NCI-H69 (cell line): ENCODE data around the gene PDSS1.

ENCODE experiments used
- DNase-seq: peaks from one replicate; lab custom pipeline; 2025; lab: John Stamatoyannopoulos, UW

The PDSS1 gene

DNA sequence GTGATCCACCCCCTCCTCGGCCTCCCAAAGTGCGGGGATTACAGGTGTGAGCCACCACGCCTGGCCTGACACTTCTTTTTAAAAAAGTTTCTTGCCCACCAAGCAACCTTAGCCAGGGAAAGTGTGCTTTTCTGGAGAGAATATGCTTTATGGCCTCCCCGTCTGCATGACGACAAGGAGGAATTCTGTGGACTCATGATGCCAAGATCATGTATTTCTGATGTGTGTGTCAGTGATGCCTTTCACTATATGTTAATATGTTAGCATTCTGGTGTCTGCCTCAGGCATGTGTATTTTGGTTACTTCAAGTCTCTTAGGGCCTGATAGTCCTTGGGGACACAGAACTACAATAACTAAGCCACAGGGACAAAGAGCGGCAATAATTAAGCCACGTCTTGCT, 2.1 kb downstream of the PDSS1 start:
- DNase-seq = no peak

DNA sequence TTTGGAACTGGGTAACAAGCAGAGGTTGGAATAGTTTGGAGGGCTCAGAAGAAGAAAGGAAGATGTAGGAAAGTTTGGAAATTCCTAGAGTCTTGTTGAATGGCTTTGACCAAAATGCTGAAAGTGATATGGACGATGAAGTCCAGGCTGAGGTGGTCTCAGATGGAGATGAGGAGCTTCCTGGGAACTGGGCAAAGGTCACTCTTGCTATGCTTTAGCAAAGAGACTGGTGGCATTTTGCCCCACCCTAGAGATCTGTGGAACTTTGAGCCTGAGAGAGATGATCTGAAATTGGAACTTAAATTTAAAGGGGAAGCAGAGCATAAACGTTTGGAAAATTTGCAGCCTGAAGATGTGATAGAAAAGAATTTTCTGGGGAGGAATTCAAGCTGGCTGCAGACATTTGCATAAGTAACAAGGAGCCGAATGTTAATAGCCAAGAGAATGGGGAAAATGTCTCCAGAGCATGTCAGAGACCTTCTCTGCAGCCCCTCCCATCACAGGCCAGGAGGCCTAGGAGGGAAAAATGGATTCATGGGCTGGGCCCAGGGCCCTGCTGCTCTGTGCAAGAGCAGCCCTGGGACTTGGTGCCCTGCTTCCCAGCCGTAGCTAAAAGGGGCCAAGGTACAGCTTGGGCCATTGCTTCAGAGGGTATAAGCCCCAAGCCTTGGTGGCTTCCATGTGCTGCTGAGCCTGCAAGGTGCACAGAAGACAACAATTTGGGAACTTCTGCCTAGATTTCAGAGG, 3.6 kb downstream of the PDSS1 start:
- no peak for DNase-seq

DNA sequence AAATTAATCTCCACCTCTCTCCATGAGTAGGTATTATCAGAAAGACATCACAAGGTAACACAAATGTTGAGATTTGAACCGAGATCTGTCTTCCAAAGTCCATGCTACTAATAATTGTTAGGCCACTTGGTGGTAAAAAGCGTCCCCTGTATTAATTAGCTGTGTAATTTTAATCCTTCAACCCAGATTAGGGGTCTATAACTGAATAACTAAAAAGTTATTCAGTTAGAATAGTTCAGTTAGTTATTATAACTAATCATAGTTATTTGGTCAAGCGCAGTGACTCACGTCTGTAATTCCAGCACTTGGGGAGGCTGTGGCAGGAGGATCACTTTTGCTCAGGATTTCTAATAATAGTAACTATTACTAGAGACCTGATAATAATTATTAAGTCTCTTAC, 5.6 kb downstream of the PDSS1 start:
- no peak for DNase-seq

DNA sequence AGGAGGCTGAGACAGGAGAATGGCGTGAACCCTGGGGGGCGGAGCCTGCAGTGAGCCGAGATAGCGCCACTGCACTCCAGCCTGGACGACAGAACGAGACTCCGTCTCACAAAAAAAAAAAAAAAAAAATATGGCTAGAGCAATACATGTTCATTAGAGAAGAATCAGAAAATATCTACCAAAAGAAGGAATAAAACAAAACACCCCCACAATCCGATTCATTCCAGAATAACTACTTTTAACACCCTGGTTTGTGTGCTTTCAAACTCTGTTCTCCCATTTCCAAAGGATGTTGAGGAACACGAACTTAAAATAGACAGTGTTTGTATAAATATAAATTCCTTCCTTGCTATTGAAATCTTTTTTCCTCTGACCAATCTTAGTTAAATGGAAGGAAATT, 6.5 kb downstream of the PDSS1 start:
- DNase-seq = no peak

DNA sequence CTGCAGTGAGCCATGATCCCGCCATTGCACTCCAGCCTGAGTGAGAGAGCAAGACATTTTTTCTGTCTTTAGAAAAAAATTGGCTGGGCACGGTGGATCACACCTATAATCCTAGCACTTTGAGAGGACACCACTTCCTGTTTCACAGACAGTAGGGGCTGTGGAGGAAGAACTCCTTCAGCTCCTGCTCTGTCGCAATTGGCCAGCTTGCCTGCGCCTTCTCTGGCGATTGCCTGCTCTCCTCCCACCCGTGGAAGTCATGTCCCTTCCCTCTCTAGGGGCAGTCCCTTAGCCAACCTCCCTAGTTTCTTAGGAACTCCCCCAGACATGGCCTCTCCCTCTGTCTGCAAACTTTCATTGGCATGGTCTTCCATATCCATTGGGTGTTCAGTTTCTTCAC, 8.7 kb downstream of the PDSS1 start:
- DNase-seq = no peak

DNA sequence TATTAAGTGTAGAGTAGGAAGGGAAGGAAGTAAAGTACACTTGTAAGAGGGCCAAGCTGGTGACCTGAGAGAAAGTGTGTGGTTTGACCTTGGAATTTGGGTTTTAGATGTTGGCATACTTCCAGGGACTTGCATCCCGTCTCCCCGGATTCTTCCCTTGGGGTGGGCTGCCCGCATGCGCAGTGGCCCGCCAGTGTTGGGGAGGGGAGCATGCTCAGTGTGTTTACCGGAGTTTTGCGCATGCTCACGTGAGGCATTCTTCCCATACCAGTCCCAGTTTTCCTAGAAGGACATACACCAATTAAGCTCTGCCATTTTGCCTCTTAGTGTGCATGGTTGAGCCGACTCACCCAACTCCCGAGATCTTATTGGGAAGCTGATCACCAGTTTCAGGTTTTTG, 9.4 kb downstream of the PDSS1 start:
- DNase-seq = no peak

DNA sequence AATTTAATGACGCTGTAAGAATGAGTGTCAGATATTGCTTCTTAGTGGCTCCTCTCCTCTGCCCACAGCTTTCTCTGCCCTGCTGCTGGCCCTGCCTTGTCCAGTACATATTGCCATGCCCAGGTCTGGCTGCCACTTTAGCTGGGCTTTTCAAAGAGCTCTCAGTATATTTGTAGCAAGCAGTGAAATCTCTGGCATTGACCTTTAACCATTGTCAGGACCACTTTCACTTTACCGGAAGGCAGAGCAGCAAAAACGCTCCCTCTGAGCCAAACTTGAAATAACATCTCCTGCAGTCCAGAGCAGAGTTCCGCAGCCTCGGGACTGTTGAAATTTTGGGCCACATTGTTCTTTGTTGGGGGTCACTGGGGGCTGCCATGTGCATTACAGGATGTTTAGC, 13.8 kb downstream of the PDSS1 start:
- DNase-seq = no peak

DNA sequence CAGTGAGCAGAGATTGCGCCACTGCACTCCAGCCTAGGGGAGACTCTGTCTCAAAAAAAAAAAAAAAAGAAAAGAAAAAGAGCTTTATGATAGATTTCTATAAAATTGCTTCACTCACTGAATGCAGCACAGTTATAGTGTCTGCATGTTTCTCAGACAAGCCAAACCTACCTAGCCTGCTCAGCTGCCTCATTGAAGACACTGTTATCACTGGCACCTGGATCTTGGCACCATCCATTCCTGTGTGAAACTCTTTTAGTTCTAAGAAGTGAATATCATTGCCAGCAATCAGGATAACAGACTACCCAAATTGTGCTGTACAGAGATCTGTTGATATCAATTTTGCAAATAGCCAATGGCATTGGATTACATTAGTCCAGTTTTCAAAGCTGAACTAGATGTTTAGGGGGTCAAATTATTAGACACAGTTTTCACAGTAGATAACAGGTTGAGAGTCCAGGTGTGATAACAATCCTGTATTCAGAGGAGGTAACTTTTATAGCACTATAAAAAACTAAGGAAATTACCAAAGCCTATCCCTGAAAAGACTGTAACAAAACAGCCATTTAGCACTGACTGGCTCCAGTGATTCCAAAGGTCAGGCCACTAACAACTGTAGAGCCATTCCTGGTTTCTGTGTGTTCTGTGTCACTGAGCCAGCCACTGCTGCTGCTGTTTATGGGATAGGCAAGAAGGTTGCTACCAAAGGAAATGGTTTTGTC, 17.1 kb downstream of the PDSS1 start:
- no peak for DNase-seq

DNA sequence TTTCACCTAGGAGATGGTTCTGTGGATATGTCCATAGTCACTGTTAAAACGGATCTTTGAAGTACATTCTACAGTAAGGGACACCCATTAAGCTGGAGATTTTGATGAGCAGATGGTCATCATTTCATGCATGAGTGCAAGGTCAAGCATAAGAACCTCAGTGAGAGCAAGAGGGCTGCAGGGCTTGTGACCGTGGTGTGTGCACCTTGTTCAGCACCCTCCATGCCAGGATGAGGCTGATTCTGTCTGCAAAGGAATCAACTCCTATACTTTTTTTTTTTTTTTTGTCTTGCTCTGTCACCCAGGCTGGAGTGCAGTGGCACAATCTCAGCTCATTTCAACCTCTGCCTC, 17.6 kb downstream of the PDSS1 start:
- DNase-seq = no peak

DNA sequence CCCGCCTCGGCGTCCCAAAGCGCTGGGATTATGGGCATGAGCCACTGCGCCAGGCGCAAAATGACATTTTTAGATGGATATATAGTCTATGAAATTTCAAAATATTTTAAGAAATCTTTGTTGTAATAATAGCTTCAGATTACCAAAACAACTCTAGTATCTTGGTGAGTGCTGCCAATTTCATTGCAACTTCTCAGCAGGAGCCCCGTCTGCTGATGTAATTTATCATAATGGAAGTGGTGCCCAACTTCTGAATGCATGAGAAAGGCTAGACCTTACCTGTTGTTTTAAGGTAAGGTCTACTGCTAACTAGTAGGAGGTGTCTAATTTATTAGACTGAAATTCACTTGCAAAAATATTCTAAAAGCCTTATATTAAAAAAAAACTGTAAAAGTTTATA, 20.0 kb downstream of the PDSS1 start:
- DNase-seq = no peak

DNA sequence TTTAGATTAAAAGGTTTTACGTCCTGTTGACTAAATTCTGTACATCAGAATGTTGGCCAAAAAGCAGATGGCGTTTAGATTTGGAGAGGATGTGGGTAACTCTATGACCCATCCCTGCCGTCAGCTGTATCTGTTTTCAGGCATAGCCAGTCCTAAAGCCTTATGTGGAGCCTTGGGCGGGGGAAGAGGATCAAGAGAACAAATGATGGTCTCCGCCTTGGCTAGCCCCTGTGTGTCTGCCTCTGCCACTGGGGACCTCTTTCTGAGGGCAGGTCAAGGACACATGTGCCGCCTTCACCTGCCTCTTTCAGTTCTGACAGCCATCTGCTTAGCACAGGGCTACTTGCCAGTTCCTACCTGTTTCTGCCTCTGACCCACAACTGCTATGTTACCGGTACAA, 24.1 kb downstream of the PDSS1 start:
- no peak for DNase-seq

DNA sequence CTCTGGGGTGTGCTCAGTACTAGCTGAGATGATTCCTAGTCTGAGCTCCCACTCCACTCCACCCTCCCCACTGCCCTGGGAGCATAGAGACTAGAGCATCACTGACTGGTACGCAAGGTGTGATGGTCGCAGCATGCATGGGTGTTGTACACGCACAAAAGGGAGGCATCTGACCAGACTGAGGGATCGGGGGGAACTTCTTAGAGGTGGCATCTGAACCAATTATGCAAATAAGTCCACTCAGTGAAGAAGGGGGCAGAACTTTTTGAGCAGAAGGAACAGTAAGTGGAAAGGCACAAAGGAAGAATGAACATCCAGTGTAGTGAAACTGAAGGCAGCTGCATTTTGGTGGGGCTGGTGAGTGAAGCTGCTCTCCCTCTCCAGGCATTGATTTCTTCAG, 25.5 kb downstream of the PDSS1 start:
- DNase-seq = no peak

DNA sequence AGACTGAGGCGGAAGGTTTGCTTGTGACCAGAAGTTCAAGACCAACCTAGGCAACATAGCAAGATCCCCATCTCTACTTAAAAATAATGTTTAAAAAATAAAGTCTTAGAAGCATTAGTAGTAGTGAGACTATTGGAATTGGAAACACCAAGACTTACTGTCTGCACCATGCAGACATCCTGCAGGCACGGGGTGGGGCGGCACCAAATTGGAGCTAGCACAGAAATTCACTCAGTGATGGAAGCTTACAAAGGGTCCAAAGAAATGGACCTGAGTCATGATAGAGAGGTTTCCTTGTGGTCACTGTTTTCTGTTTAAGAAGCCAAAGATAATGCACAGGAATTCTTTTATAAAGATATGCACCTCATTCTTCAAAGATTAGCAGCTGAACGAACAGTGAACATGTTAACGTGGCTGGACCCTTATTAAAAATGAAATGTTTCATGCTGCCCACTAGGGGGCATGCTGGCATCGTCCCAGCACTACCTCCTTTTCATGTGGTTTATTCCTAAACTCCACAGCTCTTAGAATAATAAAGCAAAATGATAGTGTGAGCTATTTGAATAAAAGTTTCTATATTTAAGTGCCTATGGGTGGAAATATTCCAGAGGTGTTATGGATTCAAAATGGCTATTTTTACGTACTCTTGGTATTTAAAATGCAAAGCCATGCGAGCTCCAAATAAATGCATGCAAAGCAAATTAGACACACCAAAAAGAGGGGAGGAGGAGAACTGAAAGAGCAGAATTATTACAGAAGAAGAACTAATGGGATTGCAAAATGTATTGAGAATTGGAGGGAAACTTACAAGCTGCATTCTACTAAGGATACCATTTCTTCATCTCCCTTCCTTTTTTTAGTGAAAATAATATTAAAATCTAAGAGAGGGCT, 28.6 kb downstream of the PDSS1 start:
- peak; percentile 33 for DNase-seq

DNA sequence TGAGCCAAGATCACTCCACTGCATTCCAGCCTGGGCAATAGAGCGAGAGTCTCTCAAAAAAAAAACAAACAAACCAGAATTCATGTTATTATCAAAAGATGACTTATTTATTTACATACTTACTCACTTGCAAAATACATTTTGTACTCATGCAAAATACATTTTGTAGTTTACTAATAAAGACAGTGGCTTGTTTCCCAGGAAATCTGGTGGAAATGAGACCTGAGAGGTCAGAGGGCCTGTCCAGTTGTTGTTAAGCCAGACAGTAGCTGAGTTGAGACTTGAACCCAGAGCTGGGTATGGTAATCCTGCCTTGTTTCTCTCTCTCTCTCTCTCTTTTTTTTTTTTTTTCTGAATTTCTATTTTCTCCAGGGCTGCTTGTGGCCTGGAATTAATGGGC, 29.5 kb downstream of the PDSS1 start:
- DNase-seq = no peak

DNA sequence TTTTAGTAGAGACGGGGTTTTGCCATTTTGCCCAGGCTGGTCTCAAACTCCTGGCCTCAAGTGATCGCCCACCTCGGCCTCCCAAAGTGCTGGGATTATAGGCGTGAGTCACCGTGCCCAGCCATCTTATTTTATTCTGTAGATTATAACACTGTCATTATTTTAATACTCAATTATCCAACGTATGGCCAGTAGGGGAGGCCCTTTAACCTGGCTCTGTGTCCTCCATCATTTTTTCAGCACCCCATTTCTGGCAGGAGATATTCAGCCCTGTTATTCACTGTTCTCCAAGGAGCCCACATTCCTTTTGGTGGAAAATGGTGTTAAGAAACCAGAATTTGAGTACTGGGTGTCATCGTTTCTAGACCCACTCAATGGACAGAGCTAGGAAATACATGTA, 31.5 kb downstream of the PDSS1 start:
- no peak for DNase-seq

DNA sequence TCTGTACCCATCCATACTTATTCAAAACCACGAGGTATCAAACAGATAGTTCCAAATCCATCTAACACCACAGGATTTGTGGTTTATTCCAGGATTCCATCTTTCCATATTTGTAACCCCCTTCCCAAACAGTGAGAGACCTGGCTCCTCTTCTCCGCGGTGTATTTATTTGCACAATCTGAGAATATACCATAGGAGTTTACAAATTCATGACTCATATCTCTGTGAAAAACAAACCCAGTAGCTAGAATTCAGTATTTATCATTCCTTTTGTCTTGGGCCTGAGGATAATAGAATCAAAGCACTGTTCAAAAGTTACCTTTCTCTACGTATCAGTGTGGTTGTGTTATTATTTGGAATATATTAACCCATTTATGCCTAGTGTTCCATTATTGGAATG, 31.9 kb downstream of the PDSS1 start:
- no peak for DNase-seq

DNA sequence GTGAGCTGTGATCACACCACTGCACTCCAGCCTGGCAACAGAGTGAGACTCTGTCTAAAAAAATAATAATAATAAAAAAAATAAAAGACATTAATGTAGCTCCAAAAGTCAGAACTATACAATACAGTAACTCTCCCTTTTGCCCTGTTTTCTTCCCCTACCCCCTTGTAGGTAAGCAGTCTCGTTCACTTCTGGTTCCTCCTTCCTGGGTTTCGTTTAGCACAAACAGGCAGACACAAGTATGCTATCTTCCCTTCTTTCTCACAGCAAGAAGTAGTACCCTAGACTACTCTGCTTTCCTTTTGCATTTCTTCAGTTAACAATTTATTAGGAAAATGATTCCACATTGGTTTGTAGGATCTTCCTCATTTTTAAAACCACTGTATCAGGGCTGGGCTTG, 33.1 kb downstream of the PDSS1 start:
- no peak for DNase-seq

DNA sequence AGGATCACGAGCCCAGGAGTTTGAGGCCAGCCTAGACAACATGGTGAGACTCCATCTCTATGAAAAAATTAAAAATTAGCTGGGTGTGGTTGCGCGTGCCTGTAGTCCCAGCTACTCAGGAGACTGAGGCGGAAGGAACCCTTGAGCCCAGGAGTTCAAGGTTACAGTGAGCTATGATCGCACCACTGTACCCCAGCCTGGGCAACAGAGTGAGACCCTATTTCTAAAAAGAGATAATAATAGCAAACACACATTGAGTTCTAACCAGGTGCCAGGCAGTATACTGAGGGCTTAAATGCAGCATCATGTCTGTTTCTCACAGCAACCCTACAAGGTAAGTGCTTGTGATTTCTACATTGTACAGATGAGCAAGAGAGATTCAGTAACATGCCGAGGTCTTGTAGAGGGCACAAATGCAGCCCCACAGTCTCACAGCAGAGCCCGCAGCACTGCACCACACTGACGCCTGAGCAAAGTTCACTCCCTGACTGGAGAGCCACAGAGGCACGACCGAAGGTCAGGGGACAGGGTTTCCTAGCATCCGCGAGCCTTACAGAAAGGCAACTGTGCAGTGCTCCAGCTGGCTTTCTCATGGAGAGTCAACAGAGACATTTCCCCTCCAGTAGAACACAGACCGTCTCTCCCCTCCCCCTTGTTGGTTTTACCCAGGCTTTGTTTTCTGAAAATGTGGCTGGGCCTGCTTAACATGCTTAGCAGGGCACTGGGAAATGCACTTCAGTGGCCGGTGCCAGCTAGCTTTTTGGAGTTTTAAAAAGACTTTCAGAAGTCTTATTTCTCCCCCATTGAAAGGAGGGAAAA, 36.5 kb downstream of the PDSS1 start:
- DNase-seq = peak; percentile 8

DNA sequence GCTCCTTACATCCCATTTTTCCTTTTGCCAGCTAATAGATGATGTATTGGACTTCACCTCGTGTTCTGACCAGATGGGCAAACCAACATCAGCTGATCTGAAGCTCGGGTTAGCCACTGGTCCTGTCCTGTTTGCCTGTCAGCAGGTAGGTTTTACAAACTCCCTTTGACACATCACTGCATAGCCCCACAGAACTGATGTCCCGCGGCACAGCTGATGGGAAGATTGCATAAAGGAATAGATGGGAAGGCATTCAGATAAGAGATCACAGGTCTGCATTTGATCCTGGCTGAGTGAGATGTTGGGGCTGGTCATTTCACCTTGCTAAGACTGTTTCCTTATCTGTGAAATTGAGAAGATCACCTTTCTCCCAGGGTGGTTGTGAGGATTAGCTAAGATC, 37.9 kb downstream of the PDSS1 start:
- DNase-seq = no peak

DNA sequence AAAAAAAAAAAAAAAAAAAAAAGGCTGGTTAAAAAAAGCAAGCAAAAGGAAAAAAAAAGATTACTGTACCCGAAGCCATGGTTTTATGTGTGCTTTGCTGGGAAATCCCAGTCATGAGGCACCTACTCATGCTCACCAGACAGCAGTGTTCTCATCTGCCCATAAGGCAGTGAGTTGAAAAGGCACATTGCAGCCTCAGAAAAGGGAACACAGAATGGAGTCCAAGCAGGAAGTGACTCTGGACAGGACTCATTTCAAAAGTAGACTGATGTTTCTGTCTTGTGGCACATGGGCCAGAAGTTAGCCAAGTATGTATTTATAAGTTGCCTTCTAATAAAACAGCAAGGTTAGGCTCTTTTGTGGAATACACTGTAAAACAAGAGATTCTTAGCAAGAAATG, 40.2 kb downstream of the PDSS1 start:
- peak; percentile 3 for DNase-seq

DNA sequence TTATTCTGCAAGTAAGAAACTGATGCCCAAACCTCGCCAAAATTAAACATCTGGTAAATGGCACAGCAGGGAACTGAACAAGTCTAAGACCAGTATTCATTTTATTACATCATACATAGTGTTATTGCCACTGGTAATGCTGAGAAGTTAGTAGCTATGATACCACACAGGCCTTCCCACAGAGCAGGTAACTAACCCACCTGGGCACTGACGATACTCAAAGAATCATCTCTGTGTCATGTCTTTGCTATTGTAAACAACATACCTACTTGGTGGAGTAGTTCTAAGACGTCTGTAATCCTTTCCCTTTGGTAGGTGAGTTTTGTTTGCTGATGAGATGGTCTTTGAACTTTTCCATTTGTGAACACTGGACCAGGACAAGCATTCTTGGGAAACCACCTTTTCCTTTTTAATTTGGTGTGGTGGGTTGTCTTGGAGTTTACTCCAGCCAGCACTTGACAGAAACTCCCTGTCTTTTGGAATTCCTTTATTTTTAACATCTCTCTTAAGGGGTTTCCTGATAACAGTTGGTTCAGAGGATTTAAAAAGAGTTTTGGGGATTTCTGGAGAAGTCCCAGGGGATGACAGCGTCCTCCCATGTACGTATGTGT, 40.9 kb downstream of the PDSS1 start:
- DNase-seq = no peak
